H1 (cell line): ENCODE measurements around the gene TNNI2. TPM values are rescaled to one million over a fixed set of nuclear protein-coding genes. Genes with fewer than 3 reads are reported as not detected.

Source experiments
- CHD7 ChIP-seq: fragments of 300-600 bp; sonication (generic); IDR thresholded peaks from 2 replicates; pipeline ENCODE4 v1.7.1; 2012; ENCODE audit warnings: low read length, moderate library complexity, mild to moderate bottlenecking, inconsistent platforms; ENCODE audit not compliant: insufficient replicate concordance
- KDM4A ChIP-seq: IDR thresholded peaks from one replicate; pipeline ENCODE4 v1.7.1; 2012; ENCODE audit warnings: low read depth, mild to moderate bottlenecking, moderate library complexity, low read length, inconsistent platforms; ENCODE audit not compliant: severe bottlenecking
- PHF8 ChIP-seq: fragments of 200-600 bp; sonication (generic); conservative IDR thresholded peaks from 2 replicates; pipeline ENCODE4 v1.7.1; 2012; ENCODE audit warnings: low read depth, mild to moderate bottlenecking, inconsistent platforms, low read length, moderate library complexity
- POLR2A ChIP-seq, 2 experiments: IDR thresholded peaks; 1 replicate in 1 of 2; 2 replicates in 1 of 2; pipeline ENCODE4 v1.6.1; 2011; ENCODE audit warnings: low read depth in 2 of 2, low read length in 2 of 2, mild to moderate bottlenecking in 2 of 2; ENCODE audit errors: control extremely low read depth in 1 of 2
- POU5F1 ChIP-seq: IDR thresholded peaks from 2 replicates; pipeline ENCODE4 v1.6.1; 2011; ENCODE audit warnings: low read depth, mild to moderate bottlenecking, low read length, moderate library complexity
- TAF7 ChIP-seq: optimal IDR thresholded peaks from 2 replicates; pipeline ENCODE3; 2011; ENCODE audit warnings: low read depth, mild to moderate bottlenecking, inconsistent platforms, low read length, moderate library complexity, borderline replicate concordance
- TCF12 ChIP-seq: IDR thresholded peaks from 2 replicates; pipeline ENCODE4 v1.6.1; 2011; ENCODE audit warnings: low read depth, mild to moderate bottlenecking, low read length
- polyA plus RNA-seq, 7 experiments: library from polyadenylated mRNA; depleted of rRNA in 3 of 7; stranded (reverse) in 5 of 7; unstranded in 2 of 7; fragments of >200 nt in 5 of 7; fragments of 200-250 nt in 2 of 7; gene quantifications; 1 replicate in 5 of 7; 2 replicates in 1 of 7; 4 replicates in 1 of 7; pipeline versions ENCODE4 v1.2.1 to v1.2.3, GENCODE V29; 2011 to 2013; ENCODE audit warnings: missing spikeins in 2 of 7, mixed read lengths in 2 of 7
- total RNA-seq: library from RNA; stranded (reverse); fragmentation: NEBNext Ultra II Directional; extraction: Animal tissue kit (Norgen Biotek cat#: 25700); gene quantifications from 2 replicates; pipeline ENCODE4 v1.2.1, GENCODE V29; 2021

The TNNI2 gene
- total and polyA plus RNA-seq, 2 of the 8 experiments (the other 6 are each of a cell fraction or from before 2014, with no cell fraction given): not detected

GRCh38 chr11:1854132-1854948, 15.6 kb downstream of the TNNI2 start (continued):
- TF ChIP-seq CHD7: no peak
- no peak for TF ChIP-seq PHF8
- no peak for TF ChIP-seq KDM4A
- TF ChIP-seq POLR2A (IDR thresholded peaks at IDR 0.05; ENCODE audit: control extremely low read depth in 1 of 2, low read depth in 2 of 2, low read length in 2 of 2): no peak
- TF ChIP-seq TCF12: no peak
- no peak for TF ChIP-seq POU5F1
- TF ChIP-seq TAF7: no peak
